K562 (cell line): ENCODE data around the gene ARHGAP26. TPM values are rescaled to one million over a fixed set of nuclear protein-coding genes. Genes with fewer than 3 reads are reported as not detected.

ENCODE experiments used
- BACH1 ChIP-seq: fragments of 200-800 bp; sonication (Bioruptor generic); IDR thresholded peaks from 2 replicates; pipeline ENCODE4 v1.6.1; 2016; ENCODE audit warnings: missing genetic modification characterization, missing compliant biosample characterization
- CBFA2T3 ChIP-seq: fragments of 450-650 bp; IDR thresholded peaks from 2 replicates; pipeline ENCODE4 v1.6.1; 2017
- CREB1 ChIP-seq, 2 experiments: sonication (generic) in 1 of 2; formaldehyde crosslinking in 1 of 2; IDR thresholded peaks; 2 replicates each; pipeline versions ENCODE4 v1.6.1 to v1.8.0; 2012 to 2022; ENCODE audit warnings: inconsistent platforms in 1 of 2, mild to moderate bottlenecking in 1 of 2, missing genetic modification reagents in 1 of 2, moderate library complexity in 1 of 2
- EGR1 ChIP-seq: fragments of 450-650 bp; conservative IDR thresholded peaks from 2 replicates; pipeline ENCODE4 v1.6.1; 2017; ENCODE audit warnings: mild to moderate bottlenecking
- HDAC2 ChIP-seq: fragments of 450-650 bp; IDR thresholded peaks from 2 replicates; pipeline ENCODE4 v1.6.1; 2016; ENCODE audit warnings: mild to moderate bottlenecking
- HDAC3 ChIP-seq: fragments of 450-650 bp; IDR thresholded peaks from 2 replicates; pipeline ENCODE4 v1.6.1; 2018; ENCODE audit warnings: borderline replicate concordance, mild to moderate bottlenecking, moderate library complexity; ENCODE audit not compliant: partially characterized antibody
- HNRNPUL1 ChIP-seq: fragments of 200-400 bp; formaldehyde crosslinking; IDR thresholded peaks from 2 replicates; pipeline ENCODE4 v1.6.1; 2017; ENCODE audit warnings: low read length
- ILF3 ChIP-seq: fragments of 450-650 bp; IDR thresholded peaks from 2 replicates; pipeline ENCODE4 v1.6.1; 2018; ENCODE audit warnings: antibody characterized with exemption, mild to moderate bottlenecking, moderate library complexity, borderline replicate concordance
- KDM4B ChIP-seq, 2 experiments: fragments of 450-650 bp in 1 of 2; sonication (generic) in 1 of 2; IDR thresholded peaks; 2 replicates each; pipeline ENCODE4 v1.6.1; 2016 to 2017; ENCODE audit warnings: borderline replicate concordance in 2 of 2, antibody characterized with exemption in 1 of 2, low read depth in 1 of 2, mild to moderate bottlenecking in 1 of 2
- MEF2A ChIP-seq: IDR thresholded peaks from 2 replicates; pipeline ENCODE4 v1.6.1; 2011; ENCODE audit warnings: low read depth, mild to moderate bottlenecking, low read length, moderate library complexity; ENCODE audit not compliant: control insufficient read depth
- SPI1 ChIP-seq: IDR thresholded peaks from 2 replicates; pipeline ENCODE4 v1.6.1; 2011; ENCODE audit warnings: low read depth, low read length, control low read depth, borderline replicate concordance
- ZBTB1 ChIP-seq: sonication (generic); formaldehyde crosslinking; IDR thresholded peaks from 2 replicates; pipeline ENCODE4 v1.8.1; 2023; ENCODE audit warnings: missing genetic modification reagents, low read depth, mild to moderate bottlenecking, borderline replicate concordance
- ZNF184 ChIP-seq: sonication (generic); formaldehyde crosslinking; IDR thresholded peaks from 2 replicates; pipeline ENCODE4 v1.5.0; 2020; ENCODE audit warnings: missing genetic modification reagents
- ZNF212 ChIP-seq: fragments of 450-650 bp; formaldehyde crosslinking; IDR thresholded peaks from 2 replicates; pipeline ENCODE4 v1.4.0; 2020; ENCODE audit warnings: mild to moderate bottlenecking
- ZNF668 ChIP-seq: fragments of 250-450 bp; sonication (Bioruptor Pico); IDR thresholded peaks from 2 replicates; pipeline ENCODE4 v1.8.0; 2022; ENCODE audit warnings: mild to moderate bottlenecking, inconsistent platforms
- polyA plus RNA-seq, 8 experiments: library from polyadenylated mRNA; depleted of rRNA in 4 of 8; stranded (reverse) in 5 of 8; unstranded in 3 of 8; fragments of >200 nt; fragmentation: Nextera tagmentation in 2 of 8; fragmentation: Illumina TruSeq in 1 of 8; extraction: Ambion mirVana in 2 of 8; extraction: Trizol in 1 of 8; gene quantifications; 2 replicates each; pipeline versions ENCODE4 v1.2.1 to v1.2.3, GENCODE V29; 2011 to 2014; ENCODE audit warnings: inconsistent platforms in 1 of 8, missing spikeins in 1 of 8
- total RNA-seq, 7 experiments: library from RNA; depleted of rRNA in 6 of 7; stranded (reverse); fragments of >200 nt in 6 of 7; fragmentation: Illumina TruSeq in 2 of 7; extraction: Trizol in 2 of 7; gene quantifications; 2 replicates each; pipeline versions ENCODE4 v1.2.1 to v1.2.3, GENCODE V29; 2011 to 2021; ENCODE audit warnings: low replicate concordance in 1 of 7
- TF ChIP-seq, protein P1 (sequence below): fragments of 250-450 bp; sonication (Bioruptor Pico); IDR thresholded peaks from 2 replicates; pipeline ENCODE4 v1.9.0; 2021; ENCODE audit warnings: mild to moderate bottlenecking, inconsistent platforms
- TF ChIP-seq, protein P2 (sequence below): fragments of 450-650 bp; IDR thresholded peaks from 2 replicates; pipeline ENCODE4 v1.6.1; 2016; ENCODE audit warnings: low read depth

Gene ARHGAP26
- total and polyA plus RNA-seq, 9 of the 15 experiments (the other 6 are each of a cell fraction or from before 2014, with no cell fraction given): 0.13 to 1.1 (median 0.55) TPM

DNA sequence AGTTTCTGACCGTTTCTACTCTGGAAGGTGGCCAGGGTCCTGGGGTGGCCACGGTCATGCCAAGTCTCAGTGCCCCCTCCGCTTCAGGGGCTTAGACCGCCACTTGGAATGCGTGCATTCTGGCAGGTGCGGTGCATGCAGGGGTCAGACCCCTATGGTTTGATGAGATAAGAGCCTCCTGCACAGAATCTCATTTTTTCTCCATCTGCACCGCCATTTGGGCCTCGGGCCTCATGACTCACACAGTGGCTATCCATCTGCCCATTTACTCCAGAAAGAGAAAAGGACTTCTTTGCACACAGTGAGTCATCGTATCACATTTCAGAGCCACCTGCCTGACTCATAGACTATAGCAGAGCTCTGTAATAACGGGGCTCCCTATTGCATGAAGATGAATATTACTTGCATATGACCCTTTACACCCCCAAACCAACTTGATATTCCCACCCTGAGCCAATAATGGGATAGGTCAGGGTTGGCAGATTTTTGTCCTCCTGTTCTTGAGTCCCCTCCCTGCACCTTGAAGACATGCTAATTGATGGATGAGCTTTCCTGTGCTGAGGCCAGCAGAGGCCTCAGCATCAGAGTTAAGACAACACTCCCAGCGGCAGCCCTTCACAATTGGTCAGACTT is 475.9 kb downstream of the ARHGAP26 start (continued):
- TF ChIP-seq, protein P1, sequence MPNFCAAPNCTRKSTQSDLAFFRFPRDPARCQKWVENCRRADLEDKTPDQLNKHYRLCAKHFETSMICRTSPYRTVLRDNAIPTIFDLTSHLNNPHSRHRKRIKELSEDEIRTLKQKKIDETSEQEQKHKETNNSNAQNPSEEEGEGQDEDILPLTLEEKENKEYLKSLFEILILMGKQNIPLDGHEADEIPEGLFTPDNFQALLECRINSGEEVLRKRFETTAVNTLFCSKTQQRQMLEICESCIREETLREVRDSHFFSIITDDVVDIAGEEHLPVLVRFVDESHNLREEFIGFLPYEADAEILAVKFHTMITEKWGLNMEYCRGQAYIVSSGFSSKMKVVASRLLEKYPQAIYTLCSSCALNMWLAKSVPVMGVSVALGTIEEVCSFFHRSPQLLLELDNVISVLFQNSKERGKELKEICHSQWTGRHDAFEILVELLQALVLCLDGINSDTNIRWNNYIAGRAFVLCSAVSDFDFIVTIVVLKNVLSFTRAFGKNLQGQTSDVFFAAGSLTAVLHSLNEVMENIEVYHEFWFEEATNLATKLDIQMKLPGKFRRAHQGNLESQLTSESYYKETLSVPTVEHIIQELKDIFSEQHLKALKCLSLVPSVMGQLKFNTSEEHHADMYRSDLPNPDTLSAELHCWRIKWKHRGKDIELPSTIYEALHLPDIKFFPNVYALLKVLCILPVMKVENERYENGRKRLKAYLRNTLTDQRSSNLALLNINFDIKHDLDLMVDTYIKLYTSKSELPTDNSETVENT (CRISPR knock-in tag): no peak
- TF ChIP-seq CREB1 (IDR thresholded peaks at IDR 0.05) (peak; percentile 30; the same call in 1 of the 2 replicates), CREB1 (CRISPR knock-in tag; IDR thresholded peaks at IDR 0.05) (0 out of 2 replicates have a peak, but pooled peaks have one; percentile 39), ZNF212 (no peak), EGR1 (no peak), HNRNPUL1 (no peak), SPI1 (no peak), CBFA2T3 (peak; percentile 95), ZNF668 (no peak), KDM4B (IDR thresholded peaks at IDR 0.05; ENCODE audit: borderline replicate concordance in 2 of 2, low read depth in 1 of 2) (no peak), HDAC2 (peak; percentile 69; the same call in 1 of the 2 replicates), ILF3 (no peak), MEF2A (no peak), BACH1 (tag) (peak; percentile 55; the same call in 1 of the 2 replicates), ZNF184 (no peak), HDAC3 (peak; percentile 54), ZBTB1 (CRISPR knock-in tag) (no peak)
- TF ChIP-seq, protein P2, sequence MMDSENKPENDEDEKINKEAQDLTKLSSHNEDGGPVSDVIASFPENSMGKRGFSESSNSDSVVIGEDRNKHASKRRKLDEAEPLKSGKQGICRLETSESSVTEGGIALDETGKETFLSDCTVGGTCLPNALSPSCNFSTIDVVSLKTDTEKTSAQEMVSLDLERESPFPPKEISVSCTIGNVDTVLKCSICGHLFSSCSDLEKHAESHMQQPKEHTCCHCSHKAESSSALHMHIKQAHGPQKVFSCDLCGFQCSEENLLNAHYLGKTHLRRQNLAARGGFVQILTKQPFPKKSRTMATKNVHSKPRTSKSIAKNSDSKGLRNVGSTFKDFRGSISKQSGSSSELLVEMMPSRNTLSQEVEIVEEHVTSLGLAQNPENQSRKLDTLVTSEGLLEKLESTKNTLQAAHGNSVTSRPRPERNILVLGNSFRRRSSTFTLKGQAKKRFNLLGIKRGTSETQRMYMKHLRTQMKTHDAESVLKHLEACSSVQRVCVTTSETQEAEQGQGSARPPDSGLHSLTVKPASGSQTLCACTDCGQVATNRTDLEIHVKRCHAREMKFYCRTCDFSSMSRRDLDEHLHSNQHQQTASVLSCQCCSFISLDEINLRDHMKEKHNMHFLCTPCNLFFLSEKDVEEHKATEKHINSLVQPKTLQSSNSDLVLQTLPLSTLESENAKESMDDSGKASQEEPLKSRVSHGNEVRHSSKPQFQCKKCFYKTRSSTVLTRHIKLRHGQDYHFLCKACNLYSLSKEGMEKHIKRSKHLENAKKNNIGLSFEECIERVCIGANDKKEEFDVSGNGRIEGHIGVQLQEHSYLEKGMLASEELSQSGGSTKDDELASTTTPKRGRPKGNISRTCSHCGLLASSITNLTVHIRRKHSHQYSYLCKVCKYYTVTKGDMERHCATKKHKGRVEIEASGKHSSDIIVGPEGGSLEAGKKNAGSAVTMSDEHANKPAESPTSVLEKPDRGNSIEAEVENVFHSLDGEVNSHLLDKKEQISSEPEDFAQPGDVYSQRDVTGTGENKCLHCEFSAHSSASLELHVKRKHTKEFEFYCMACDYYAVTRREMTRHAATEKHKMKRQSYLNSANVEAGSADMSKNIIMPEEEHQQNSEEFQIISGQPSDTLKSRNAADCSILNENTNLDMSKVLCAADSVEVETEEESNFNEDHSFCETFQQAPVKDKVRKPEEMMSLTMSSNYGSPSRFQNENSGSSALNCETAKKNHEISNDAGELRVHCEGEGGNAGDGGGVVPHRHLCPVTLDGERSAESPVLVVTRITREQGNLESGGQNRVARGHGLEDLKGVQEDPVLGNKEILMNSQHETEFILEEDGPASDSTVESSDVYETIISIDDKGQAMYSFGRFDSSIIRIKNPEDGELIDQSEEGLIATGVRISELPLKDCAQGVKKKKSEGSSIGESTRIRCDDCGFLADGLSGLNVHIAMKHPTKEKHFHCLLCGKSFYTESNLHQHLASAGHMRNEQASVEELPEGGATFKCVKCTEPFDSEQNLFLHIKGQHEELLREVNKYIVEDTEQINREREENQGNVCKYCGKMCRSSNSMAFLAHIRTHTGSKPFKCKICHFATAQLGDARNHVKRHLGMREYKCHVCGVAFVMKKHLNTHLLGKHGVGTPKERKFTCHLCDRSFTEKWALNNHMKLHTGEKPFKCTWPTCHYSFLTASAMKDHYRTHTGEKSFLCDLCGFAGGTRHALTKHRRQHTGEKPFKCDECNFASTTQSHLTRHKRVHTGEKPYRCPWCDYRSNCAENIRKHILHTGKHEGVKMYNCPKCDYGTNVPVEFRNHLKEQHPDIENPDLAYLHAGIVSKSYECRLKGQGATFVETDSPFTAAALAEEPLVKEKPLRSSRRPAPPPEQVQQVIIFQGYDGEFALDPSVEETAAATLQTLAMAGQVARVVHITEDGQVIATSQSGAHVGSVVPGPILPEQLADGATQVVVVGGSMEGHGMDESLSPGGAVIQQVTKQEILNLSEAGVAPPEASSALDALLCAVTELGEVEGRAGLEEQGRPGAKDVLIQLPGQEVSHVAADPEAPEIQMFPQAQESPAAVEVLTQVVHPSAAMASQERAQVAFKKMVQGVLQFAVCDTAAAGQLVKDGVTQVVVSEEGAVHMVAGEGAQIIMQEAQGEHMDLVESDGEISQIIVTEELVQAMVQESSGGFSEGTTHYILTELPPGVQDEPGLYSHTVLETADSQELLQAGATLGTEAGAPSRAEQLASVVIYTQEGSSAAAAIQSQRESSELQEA: no peak
